ENCODE data around the gene CADPS.

Gene CADPS

DNA sequence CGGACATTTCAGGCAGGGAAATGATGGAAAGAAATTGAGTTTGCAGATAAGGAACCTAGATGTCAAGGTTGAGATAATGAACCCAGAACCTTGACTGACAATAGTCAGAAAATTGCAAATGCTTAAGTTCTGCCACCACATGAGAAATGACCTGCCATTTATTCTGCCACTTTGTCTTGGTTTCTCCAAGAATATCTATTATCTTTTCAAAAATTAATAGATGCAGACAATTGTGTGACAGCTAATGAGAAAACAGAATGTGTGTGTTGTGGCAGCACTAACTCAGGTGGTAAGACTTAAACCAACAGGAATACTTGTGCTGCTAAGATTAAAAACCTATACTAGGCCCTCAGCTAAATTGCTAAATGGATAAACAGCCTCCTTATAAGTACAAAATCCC is 52.3 kb downstream of the CADPS start:
- TF ChIP-seq, protein P1, sequence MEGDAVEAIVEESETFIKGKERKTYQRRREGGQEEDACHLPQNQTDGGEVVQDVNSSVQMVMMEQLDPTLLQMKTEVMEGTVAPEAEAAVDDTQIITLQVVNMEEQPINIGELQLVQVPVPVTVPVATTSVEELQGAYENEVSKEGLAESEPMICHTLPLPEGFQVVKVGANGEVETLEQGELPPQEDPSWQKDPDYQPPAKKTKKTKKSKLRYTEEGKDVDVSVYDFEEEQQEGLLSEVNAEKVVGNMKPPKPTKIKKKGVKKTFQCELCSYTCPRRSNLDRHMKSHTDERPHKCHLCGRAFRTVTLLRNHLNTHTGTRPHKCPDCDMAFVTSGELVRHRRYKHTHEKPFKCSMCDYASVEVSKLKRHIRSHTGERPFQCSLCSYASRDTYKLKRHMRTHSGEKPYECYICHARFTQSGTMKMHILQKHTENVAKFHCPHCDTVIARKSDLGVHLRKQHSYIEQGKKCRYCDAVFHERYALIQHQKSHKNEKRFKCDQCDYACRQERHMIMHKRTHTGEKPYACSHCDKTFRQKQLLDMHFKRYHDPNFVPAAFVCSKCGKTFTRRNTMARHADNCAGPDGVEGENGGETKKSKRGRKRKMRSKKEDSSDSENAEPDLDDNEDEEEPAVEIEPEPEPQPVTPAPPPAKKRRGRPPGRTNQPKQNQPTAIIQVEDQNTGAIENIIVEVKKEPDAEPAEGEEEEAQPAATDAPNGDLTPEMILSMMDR (IDR thresholded peaks at IDR 0.05; ENCODE audit: low read depth, low read length, missing control alignments): no peak
- H3K4me3 ChIP-seq (ENCODE audit: low read depth, low read length): no peak overlapping the region
- no peak for DNase-seq (ENCODE audit: low read depth)

DNA sequence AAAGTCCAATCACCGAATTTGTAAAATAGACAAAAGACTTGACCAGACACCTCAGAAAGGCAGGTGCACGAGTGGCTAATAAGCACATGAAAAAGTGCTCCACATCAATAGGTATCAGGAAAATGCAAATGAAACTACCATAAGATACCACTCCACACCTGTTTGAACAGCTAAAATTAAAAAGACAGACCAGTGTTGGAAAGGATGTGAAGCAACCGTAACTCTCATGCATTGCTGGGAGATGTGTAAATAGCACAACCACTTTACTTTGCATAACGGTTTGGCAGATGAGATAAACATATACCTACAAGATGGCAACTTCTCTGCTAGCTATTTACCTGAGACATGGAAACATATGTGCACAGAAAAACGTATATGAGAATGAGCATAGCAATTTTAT is 56.9 kb downstream of the CADPS start:
- TF ChIP-seq, protein P1 (IDR thresholded peaks at IDR 0.05; ENCODE audit: low read depth, low read length, missing control alignments): no peak
- no peak overlapping the region for H3K4me3 ChIP-seq (ENCODE audit: low read depth, low read length)
- DNase-seq (ENCODE audit: low read depth): peak; percentile 39

DNA sequence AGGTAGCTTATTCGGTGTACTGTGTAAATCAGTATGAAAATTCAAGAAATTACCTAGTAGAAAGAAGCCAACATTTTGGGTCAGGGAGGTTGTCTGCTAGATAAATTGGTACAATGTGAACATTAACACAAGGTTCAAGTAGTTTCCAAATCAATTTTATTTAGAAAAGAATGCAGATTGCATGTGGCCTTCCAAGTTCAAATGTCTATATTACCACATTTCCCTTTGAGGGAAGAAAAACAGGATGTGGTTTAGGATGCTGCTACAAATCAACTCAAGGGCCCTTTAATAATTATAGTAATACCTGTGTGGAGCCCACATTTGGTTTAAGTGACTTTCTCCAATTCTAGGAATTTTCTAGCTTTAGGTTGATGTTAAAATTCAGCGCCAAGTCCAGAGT is 57.5 kb downstream of the CADPS start:
- TF ChIP-seq, protein P1 (IDR thresholded peaks at IDR 0.05; ENCODE audit: low read depth, low read length, missing control alignments): no peak
- no peak for DNase-seq (ENCODE audit: low read depth)
- H3K4me3 ChIP-seq (ENCODE audit: low read depth, low read length): no peak overlapping the region

DNA sequence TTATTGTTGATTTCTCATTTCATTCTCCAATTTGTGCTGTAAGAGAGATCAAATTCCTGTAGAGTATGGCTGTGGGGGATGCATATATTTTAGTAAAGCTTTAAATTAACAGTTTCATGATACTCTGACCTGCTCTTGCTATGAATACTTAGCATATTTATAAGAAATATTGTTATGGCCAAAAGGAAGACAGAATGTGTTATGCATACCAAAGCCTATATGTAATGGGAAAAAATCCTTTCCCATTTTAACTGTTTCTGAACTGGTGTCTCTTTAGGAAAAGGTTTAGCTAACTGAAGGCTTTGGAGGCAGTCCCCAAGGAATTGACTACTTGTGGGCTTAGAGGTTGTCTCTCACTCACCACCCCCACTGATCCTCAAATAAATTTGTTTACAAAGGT is 59.2 kb downstream of the CADPS start:
- TF ChIP-seq, protein P1 (IDR thresholded peaks at IDR 0.05; ENCODE audit: low read depth, low read length, missing control alignments): no peak
- H3K4me3 ChIP-seq (ENCODE audit: low read depth, low read length): no peak overlapping the region
- DNase-seq (ENCODE audit: low read depth): no peak

DNA sequence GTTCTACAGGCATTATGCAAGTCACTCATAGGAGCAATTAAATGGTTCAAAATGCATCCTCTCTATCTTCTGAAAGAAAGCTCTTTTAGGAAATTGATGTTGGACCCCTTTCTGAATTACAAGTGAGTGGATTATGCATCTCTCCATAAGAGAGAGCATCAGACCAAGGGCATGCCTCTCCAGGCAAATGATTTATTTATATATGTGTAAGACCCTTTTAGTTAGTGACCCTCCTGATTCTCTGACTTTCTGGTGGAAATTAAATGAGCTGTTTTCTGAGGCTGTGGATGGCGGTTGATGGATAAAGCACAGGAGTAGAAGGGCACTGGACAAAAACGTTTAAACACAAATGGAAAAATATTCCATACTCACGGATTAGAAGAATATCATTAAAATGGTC is 62.6 kb downstream of the CADPS start:
- TF ChIP-seq, protein P1 (IDR thresholded peaks at IDR 0.05; ENCODE audit: low read depth, low read length, missing control alignments): no peak
- no peak for DNase-seq (ENCODE audit: low read depth)
- H3K4me3 ChIP-seq (ENCODE audit: low read depth, low read length): no peak overlapping the region

DNA sequence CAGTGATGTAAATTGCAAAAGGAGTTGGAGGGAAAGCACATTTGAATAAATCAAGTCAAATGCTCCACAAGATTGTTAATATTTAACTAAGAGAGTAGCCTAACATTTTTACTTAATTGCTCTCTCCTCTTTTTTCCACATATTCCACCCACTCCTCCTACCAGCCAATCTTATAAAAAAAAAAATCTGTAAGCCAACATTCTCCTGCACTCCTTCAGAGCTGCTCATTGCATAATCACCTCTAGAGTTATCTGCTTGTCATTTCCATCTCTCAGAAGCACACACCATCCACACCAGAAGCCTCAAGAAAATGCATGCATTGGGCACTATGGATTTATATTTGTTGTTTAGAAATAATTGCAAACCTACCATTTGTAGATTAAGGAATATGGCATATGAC is 64.1 kb downstream of the CADPS start:
- TF ChIP-seq, protein P1 (IDR thresholded peaks at IDR 0.05; ENCODE audit: low read depth, low read length, missing control alignments): no peak
- no peak for DNase-seq (ENCODE audit: low read depth)
- no peak overlapping the region for H3K4me3 ChIP-seq (ENCODE audit: low read depth, low read length)

DNA sequence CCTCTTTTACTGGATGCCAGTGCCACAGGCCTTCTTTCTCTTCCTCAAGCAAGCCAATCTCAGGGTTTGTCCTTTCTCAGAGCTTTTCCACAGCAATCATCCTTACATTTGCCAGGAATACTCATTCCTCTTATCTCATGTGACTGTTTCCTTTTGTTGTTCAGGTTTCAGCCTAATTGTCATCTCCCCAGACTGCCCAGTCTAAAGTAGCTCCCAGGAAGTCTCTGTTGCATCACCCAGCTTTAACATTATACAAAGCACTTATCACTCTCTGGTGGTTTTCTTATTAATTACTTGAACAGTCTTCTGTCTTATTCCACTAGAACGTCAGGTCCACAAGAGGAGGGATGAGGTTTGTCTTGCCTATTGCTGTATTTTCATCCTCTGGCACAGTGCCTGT is 65.8 kb downstream of the CADPS start:
- no peak for DNase-seq (ENCODE audit: low read depth)
- TF ChIP-seq, protein P1 (IDR thresholded peaks at IDR 0.05; ENCODE audit: low read depth, low read length, missing control alignments): no peak
- H3K4me3 ChIP-seq (ENCODE audit: low read depth, low read length): no peak overlapping the region

All from GM12864 (cell line).